KBM-7 (cell line): ENCODE results near the gene SLC29A2.
A peak's percentile ranks its signal among the peaks of the same experiment; 100 is the strongest.

Experiments
- DNase-seq: peaks from one replicate; pipeline ENCODE4 v3.0.0-alpha.2; 2015
- in situ Hi-C: fragments of 300-500 bp; cut with MboI; formaldehyde crosslinking; loops from 2 replicates; pipeline ENCODE4 v1.14.3; 2020; ENCODE audit warnings: low sequenced_read_pairs, low pct_unique_long_range_greater_than_20kb, mixed read lengths

SLC29A2 gene

GRCh38 chr11:66336234-66337102 is 35.1 kb downstream of the SLC29A2 start, which contains the start of gene RIN1:
Gene RIN1 (minus strand): TSS chr11:66336434. CDS start chr11:66336402, 32 bp downstream.
- in situ Hi-C loops, result no loop called here
- DNase-seq, result peak; percentile 81

- DNase-seq, result peak; percentile 36
- in situ Hi-C loops, result no loop called here
These were observed 35.9 kb downstream of the SLC29A2 start for GRCh38 chr11:66335531-66336233.

DNA sequence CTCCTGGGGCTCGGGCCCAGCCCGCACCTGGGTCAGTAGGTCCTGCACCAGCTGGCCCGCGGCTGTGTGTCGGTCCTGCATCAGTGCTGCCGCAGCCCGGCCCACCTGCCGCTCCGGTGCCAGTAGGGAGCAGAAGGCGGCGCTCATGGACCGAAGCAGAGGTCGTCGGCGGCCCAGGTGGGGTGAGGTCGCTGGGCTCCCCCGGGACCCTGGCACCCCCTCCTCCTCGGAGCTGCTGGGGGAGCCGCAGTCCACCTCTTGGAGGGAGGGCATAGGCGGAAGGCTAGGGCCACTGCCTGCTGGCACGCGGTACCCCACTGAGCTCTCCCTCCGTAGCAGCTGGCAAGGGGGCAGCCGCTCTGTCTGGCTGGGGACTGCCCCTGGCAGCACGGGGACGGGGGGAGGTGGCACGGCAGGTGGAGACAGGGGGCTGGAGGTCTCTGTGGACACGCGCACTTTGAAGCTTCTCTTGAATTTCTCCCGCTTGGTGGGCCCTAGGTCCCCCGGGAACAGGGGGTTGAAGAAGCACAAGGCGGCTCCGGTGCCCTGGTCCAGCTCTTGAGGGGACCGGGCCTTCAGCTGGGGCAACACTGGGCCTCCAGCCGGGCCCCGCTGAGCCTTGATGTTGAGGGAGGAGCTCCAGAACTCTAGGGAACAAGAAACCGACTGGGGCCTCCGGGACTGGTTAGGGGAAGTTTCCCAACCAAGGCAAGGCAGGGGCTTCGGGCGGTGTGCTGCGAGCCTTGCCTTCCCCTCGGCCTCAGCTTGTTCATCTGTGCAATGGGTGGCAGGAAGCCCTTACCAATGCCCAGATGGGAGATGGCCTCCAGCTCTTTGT is 36.7 kb downstream of the SLC29A2 start:
- DNase-seq, result no peak
- in situ Hi-C loops, result no loop called here

DNA sequence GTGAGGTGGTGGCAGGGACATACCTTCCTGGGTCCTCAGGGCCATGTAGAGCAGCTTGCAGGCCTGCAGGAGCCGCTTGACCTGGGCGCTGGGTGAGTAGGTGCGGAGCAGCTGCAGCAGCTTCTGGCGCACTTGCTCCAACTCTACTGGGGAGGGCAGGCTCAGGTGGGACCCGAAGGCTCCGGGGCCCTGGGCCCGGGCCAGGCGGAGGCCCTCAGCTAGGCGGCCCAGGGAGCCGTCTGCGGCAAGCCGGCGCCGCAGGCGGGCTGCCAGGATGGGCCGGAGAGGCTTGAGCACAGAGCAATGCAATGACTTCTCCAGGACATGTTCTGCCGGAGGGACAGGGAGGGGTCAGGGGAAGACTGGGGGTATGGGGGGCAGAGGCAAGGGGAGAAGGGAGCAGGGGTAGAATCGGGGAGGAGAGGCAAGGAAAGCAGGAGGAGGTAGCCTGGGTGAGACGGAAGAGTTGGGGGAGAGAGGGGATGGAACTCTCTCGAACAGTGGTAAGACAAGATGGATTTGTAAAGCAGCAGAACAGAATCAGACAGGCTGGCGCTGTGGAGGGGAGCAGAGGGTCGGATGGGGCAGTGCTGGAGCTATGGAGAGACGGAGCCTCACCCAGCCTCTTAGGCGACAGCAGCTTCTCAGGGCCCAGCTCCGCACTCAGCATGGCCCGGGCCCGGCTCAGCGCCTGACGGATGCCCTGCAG is 37.5 kb downstream of the SLC29A2 start:
- DNase-seq, result no peak
- in situ Hi-C loops, result no loop called here

- in situ Hi-C loops, result no loop called here
- DNase-seq, result no peak
These were observed 38.2 kb downstream of the SLC29A2 start for GRCh38 chr11:66333220-66333877.

DNA sequence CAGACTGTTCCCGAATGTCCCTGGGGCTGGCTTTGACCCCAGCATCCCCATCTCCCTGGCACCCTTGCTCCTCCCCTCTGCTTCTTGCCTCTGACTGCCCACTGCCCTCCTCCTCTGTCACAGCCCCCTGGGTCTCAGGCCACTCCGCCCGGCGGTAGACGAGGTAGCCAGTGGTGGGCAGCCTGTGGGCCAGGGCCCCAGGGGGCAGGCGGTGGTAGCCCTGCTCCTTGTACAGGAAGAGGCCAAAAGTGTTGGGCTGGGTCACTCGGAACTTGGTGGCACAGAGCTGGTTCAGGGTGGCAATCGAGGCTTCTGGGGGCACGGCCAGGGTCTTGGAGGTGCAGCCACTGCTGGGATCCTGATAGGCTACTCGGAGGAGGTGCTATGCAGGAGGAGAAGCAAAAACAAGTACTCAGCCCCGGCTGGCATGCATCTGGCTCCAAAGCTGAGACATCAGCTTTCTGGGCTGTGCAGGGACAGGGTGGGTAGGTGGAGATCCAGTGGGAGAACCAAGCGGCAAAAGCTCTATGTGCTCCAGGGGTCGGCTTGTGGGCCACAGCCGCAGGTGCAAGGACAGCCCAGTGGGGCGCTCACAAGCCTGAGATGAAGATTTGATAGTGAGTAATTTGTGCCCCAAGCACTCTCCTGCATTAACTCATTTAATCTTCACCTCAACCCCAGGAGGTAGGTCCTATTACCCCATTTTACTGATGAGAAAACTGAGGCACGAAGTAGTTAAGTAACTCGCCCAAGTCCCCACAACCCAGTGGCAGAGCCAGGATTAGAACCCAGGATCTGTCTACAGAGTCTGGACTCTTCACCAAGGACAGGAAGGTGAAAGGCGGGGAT is 39.0 kb downstream of the SLC29A2 start:
- DNase-seq, result no peak
- in situ Hi-C loops, result no loop called here

GRCh38 chr11:66331542-66332370 is 39.8 kb downstream of the SLC29A2 start:
- in situ Hi-C loops, result no loop called here
- DNase-seq, result no peak

GRCh38 chr11:66330931-66331330 is 40.6 kb downstream of the SLC29A2 start:
- in situ Hi-C loops, result no loop called here
- DNase-seq, result no peak

DNA sequence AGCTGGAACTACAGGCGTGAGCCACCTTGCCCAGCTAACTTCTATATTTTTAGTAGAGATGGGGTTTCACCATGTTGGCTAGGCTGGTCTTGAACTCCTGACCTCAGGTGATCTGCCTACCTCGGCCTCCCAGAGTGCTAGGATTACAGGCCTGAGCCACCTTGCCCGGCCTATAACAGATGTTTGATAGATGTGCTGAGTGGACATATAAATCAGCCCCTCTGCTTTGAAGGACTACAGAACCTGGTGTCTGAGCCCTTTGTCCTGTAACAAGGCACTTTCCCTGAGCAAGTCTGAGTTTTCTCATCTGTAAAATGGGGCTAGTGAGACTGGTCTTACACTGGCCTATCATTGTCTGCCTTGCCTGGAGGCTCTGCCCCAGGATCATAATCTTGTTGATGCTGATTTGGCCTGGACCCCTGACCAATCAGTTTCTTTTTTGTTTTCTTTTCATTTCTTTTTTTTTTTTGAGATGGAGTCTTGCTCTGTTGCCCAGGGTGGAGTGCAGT is 42.3 kb downstream of the SLC29A2 start:
- no peak for DNase-seq
- in situ Hi-C loops, result no loop called here

DNA sequence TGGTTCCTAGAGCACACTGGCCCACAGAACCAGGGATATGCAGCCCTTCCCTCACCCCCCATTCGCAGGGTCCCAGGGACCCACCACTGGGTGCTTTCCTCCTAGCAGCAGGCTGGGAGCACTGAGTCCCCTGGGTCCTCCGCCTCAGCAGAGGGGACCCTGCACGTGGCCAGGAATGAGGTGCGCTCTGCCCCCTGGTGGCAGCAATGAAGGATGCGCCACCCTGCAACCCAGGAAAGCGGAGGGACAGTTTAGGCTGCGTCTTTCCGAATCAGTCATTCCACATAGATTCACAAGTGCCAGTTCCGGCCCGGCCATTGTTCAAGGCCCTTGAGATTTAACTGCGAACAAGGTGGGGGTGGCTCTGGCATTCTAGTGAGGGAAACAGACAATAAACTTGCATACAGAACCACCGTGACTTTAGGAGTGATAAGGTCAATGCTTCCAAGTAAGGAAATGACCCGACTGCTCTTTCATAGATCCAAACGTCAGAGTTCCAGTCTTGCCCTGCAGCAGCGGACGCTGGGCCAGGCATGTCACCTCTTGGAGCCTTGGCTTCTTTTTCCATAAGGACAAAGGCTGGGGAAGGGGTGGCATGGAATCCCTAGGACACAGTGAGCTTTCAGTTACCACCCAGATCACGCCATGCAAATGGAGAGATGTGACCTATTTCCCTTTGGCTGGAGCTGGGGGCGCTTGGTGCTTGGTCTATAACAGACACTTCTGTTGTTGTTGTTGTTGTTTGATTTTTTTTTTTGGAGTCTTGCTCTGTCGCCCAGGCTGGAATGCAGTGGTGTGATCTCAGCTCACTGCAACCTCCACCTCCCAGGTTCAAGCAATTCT is 43.0 kb downstream of the SLC29A2 start:
- peak; percentile 93 for DNase-seq
- in situ Hi-C loops, result no loop called here

- in situ Hi-C loops, result no loop called here
- DNase-seq, result no peak
These were observed 43.6 kb downstream of the SLC29A2 start for GRCh38 chr11:66328031-66328301.

GRCh38 chr11:66327171-66328030 is 44.2 kb downstream of the SLC29A2 start:
- in situ Hi-C loops, result no loop called here
- no peak for DNase-seq

GRCh38 chr11:66326261-66327111 is 45.1 kb downstream of the SLC29A2 start:
- DNase-seq, result peak; percentile 58
- in situ Hi-C loops, result no loop called here

GRCh38 chr11:66325263-66325671 is 46.3 kb downstream of the SLC29A2 start:
- DNase-seq, result peak; percentile 32
- in situ Hi-C loops, result no loop called here
